Adrenal gland (tissue), 5 donors: Measurements from ENCODE around the gene TCF15.

Source experiments
- CTCF ChIP-seq, 6 experiments: fragments of 450-650 bp in 4 of 6; fragments of 200-600 bp in 2 of 6; sonication (generic) in 1 of 6; IDR thresholded peaks; 1 replicate in 5 of 6; 2 replicates in 1 of 6; pipeline versions ENCODE4 v1.5.1 to v1.8.0; 2016 to 2021; ENCODE audit warnings: antibody characterized with exemption in 6 of 6, mild to moderate bottlenecking in 2 of 6, moderate library complexity in 1 of 6
- POLR2A ChIP-seq, 2 donors: fragments of 450-650 bp; IDR thresholded peaks; one replicate each; pipeline ENCODE4 v1.6.1; 2017; ENCODE audit warnings: antibody characterized with exemption in 2 of 2, mild to moderate bottlenecking in 2 of 2, moderate library complexity in 1 of 2
- donor health status: DM: no; HTN: no; CAD: no.

GRCh38 chr20:592506-592905, 17.6 kb downstream of the TCF15 start:
- TF ChIP-seq CTCF (IDR thresholded peaks at IDR 0.05) (no peak), POLR2A (IDR thresholded peaks at IDR 0.05) (no peak)
